ENCODE data around the gene GPR151.

The GPR151 gene

DNA sequence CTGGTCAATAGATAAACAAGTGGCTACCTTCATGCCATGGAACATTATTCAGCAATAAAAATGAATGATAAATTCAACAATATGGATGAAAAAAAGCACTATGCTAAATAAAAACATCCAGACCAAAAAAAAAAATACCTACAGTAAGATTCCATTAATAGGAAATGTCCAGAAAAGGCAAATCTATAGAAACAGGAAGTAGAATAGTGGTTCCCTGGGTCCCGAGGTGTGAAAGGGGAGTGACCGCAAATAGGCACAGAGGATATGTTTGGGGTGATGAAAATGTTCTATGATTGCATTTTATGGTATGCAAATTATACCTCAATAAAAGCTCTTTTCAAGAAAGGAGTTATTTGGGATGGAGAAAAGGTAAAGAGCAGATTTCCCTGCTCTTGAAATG is 3.6 kb upstream of the GPR151 start:
- no peak for DNase-seq

DNA sequence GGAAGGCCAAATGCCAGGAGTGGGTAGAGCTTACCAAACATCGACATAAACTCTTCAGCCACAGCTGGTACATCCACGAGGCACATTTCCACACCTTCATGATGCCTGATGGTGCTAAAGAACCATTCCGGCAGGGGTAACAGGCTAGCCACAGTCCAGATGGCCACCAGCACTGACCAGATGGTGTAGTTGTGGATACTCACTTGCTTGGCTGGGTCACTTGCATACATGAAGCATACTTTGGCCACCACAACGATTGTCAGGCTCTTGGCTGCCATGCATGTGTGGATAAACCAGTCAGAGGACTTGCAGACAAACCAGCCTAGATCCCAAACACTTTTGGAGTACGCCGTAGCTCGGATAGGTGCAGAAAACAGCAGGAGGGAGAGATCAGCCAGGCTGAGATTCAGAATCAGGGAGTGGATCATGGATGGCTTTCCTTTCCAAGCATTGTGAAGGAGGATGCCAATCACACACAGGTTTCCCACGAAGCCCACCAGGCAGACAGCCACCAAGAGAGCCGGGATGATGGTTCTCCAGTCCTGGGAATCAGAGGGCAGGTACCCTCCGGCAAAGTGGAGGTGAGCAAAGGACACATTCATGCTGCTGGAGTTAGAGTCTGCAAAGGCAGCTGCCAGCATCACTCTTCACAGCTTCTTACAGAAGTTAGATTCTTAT is 378 bp downstream of the GPR151 start:
- DNase-seq: no peak

DNA sequence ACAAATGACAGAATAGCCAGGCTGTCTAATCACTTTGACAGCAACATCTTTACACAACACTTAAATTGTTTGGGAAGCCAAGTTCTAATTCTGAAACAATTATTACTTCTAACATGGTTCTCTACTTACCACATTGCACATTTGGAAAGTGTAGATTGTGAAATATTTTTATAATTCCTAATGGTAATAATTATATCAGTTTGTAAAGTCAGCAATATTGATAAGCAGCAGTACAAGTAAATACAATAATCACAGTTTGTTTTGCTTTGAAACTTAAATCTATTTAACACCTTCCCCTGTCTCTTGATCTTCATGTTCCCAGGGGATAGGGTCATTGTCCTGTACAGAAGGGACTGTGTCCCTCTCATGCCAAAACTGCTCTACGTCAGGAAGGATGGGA is 1.4 kb downstream of the GPR151 start:
- DNase-seq: no peak

DNA sequence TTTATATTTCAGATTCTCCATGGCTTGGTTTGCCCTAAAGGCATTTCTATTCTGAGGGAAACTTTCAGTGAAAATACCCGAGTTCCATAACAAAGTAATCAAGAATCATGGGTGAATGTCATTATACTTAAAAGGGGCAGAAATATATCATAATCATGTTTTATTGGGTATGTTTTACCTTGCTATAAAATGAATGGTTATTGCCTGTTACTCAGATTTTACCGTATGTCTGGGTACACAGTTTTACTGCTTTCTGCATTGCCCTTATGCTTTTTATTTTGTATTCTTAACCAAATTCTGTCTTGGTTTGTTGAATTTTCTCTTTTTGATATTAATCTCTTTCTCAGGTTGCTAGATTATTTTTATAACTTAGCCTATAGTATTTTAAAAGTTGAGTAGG is 2.5 kb downstream of the GPR151 start:
- no peak for DNase-seq

DNA sequence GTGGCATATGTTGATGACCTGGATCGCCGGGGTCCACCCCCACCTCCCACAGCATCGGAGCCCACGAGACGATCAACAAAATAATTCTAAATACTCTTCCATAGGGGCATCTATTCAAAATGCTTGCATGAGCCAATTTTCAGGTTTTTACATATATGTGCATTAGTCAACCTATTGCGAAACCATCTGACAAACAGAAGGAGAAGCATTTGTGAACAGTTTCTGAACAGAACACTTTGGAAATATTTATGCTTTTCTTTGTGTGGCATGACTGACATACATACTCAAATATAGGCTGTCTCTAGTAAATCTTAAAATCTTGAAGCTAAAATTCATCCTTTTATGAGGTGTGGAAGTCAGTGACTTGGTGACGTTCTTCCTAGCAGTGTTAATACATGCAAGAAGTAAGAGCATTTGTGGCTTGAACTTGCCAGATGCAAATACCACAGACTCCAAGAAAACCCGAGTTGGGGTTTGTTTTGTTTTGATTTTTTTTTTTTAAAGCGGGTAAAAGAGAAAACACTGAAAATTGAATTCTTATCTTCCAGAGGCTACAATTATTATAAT is 5.3 kb downstream of the GPR151 start:
- no peak for DNase-seq

DNA sequence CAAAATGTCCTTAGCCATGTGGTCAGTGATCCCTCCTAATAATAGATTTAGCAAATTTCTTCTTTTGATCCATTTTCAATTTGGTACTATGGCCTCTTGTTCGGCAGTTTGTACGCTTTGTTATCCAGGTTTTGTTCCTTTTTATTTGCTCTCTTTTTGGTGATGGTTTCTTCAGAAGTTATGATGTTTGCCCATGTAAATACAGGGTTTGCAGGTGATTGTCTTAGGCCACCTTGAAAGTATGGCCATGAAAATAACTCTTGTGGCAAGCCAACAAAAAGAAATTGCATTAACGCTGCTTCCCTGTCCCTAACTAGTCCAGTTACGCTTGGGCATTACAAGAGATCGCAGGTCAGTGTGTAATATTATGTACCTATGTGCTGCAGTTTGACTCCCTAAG is 8.6 kb downstream of the GPR151 start:
- no peak for DNase-seq

DNA sequence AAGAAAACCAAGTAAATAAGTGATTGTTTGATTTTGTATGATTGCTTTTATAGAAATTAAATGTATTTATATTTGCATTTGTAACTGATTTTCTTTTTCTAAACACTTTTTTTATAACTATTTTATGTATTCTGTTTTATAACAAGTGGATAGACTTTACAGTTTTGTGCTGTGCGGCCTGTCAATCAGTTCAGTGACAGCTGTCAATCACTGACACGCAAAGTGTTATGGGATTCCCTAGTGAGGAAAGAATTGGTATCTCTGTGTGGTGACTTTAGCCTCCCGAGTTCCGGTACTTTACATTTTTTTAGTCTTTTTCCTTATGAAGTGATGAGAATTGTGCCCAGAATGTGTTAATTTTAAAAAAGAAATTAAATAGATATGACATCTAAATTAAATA is 16.3 kb downstream of the GPR151 start:
- DNase-seq: no peak

DNA sequence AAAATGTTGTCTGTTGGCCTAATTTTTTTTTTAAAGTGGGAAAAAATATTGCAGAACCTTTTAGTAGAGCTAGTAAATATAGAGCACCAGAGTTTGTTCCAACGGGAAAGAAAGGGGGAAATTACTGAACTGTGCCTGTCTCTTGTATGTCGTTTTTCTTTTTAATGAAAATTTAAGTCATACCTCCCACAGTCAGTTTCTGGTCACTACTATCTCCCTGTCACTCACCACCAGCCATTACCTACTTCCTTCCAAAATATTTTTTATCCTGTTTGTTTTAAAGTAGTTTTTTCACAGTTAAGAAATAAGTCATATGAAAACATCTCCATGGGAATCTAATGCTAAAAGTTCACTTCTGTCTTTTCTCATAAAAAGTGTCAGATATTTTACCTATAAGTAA is 21.3 kb downstream of the GPR151 start:
- DNase-seq: no peak

DNA sequence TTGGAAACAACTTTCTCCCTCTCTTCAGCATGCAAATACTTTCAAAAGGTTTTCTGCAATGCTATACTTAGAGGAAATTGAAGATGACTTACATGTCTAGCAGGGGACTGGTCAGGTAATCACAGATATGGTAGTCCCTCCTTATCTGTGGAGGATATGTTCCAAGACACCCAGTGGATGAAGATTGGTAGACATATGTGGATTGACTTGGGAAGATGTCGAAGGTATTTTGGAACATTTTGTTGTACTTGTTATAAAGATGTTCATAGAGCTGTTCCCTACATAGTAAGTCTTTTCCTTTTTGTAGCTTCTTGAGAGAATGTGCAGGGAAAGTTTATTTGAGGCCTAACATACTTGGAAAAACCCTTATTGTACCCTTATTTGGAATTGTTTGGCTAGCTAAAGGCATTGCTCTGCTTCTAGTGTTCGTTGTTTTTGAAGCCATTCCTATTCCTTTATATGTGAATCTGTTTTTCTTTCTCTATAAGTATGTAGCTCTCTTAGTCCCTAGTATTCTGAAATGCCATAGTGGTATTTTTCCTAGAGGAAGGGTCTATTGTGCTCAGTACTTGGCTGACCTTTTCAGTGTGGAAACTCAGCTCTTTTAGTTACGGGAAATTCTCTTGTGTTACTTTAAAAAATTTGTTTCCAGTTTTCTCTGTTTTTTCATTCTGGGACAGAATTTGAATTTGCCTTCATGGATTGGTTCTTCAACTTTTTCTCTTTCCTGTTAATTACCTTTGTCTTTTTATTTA is 25.7 kb downstream of the GPR151 start:
- DNase-seq: no peak

DNA sequence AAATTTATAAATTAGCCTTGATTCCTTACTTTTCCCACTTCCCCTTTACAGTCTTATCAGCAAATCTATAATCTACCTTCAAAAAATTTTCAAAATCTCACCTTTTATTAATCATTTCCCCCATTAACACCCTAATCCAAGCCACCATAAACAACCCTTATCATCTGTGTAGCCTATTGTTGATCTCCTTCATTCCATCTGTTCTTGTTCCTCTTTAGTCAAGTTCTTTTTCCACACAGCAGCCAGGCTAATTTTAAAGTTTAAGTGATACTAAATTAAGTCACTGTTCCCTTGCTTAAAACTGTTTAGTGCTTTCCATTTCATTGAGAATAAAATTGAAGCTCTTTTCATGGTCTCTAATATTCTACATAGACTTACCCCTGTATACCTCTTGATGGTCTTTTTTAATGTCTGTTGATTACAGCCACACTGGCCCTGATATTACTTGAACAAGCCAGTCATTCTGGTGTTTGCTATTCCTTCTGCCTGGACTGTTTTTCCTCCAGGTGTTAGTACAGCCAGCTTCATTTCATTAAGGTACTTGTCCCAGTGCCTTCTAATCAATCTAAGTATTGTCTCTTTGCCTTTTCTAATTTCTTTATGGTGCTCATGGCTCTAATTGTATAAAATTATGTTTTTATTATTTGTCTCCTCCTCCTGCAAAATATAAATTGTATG is 31.1 kb downstream of the GPR151 start:
- no peak for DNase-seq

DNA sequence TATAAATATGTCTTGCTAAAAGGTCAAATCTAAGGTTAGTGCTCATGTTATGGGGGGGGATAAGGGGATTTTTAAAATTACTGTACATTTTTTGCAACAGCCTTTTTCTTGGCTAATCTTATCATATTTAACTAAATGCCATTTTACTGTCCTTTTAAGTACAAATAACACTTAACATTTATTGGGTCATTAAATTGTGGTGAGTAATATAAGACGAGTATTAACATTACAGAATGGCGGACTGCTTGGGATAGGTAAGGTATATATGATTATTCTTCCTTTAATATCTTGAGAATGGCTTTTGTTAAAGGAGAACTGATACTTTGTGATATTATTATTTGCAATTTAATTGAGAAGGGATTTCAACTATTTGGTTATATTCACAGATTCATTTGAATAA is 33.2 kb downstream of the GPR151 start:
- DNase-seq: no peak

DNA sequence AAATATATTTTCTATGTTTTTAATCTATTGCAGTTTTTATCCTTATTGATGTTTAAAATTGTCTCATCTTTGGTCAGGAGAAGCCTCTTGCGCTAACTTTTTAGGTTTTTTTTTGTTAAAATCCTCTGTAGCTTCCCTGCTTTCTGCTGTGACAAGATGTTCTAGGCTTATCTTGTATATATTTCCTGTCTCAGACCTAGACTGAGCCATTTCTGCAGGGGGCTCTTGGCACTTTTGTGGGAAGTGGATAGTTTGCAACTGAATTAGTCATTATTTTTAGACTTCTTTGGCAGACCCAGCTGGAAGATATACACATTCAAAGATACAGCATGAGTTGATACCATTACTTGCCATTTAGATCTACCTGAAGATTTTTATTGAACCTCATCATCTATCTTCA is 40.1 kb downstream of the GPR151 start:
- no peak for DNase-seq

DNA sequence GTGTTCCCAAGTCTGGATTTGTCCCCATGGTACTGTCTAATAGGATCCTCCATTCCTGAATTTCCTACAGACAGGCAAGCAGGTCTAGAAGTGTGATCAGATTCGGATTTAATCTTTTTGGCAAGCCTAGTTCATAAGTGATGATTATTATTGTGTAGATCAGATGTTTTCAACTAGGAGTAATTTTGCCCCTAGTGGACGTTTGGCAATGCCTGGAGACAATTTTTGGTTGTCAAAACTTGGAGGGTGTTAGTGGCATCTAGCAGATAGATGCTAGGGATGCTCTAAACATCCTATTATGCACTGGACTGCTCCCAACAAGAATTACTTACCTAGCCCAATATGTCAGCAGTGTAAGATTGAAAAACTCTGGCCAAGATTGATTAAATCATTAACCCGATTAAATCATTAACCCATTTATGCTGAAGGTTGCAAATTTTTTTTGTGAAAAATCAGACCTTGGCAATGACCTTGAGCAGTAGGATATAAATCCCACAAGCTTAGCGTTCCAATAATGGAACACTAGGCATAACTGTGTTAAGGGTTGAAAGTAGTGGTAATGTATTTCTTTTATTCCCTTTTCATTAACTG is 40.7 kb downstream of the GPR151 start:
- no peak for DNase-seq

DNA sequence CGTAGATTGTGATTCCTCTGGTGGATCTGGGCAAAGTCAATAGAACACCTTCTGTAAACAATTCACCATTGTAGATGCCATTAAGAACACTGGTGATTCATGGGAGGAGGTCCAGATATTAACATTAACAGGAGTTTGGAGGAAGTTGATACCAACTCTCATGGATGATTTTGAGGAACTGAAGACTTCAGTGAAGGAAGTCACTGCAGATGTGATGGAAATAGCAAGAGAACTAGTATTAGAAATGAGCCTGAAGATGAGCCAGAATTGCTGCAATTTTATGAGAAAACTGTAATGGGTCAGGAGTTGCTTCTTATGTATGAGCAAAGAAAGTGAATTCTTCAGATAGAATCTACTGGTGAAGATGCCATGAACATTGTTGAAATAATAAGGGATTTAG is 41.9 kb downstream of the GPR151 start:
- DNase-seq: no peak

DNA sequence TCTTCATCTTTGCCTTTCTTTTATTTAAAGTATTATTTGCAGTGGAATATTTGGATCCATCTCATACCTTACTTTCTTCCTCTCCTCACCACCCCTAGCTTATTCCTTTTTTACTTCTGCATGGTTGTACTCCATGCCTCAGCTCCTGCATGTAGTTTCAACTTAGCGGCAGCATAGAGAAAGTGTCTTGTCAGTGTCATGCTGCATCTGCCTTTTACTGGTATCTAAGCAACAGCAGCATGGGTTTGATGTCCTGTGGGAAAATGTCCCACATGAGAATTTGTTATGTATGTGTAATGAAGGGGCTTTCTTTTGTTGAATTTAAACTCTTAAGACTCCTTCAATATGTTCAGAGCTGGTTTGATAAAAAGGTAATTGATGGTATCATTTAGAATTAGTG is 48.2 kb downstream of the GPR151 start:
- no peak for DNase-seq

DNA sequence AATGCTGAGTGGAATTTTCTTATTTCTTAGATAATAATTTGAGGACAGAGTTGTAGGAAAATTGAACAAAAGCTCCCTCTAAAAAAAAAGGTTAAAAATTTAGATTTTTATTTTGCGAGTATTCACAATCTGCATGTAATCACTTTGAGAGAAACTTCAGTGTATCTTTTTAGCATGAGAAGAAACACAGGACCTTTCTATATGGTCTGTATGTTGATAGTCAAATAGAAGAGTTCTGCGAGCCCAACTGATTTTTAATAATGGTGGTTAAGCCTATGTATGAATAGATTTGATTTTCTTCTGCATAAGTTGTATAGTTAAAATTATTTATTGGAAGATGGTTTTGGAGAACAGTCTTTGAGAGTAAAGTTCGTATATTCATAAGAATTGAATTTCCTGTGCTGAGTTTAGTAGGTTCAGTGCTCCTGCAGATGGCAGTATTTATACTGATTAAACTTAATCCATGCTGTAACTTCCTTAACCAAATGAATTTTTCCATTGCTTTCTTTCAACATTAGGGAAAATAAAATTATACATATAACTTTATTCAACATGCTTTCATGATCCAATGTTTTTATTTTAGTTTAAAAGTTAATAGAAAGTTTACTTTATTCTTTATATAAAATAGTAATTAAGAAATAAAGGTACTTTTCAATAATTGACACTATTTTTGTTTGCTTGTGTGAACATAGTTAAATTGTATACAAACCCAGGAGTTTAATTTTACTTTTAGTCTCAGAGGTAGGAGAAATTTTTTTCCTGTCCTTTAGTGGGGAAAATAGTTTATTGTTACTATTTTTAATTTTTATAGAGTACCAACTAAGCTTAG is 49.3 kb downstream of the GPR151 start:
- no peak for DNase-seq

DNA sequence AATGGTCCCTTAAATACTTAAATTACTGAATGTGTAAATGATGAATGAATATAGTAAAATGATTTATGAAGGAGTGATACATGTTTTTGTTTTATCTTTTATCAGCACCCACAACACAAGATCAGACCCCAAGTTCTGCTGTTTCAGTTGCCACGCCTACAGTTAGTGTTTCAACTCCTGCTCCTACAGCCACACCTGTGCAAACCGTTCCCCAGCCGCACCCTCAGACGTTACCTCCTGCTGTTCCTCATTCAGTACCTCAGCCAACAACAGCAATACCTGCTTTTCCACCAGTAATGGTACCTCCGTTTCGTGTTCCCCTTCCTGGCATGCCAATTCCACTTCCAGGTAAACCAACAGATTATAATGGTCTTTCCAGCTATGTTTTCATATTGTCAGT is 52.5 kb downstream of the GPR151 start:
- no peak for DNase-seq
